ENCODE data around the gene VASH2.

VASH2 gene

GRCh38 chr1:212968368-212968863 is 18.1 kb downstream of the VASH2 start:
- no peak for TF ChIP-seq SUZ12 (IDR thresholded peaks at IDR 0.05; ENCODE audit: extremely low read depth, insufficient read depth, insufficient read length)
- TF ChIP-seq ZNF274 (IDR thresholded peaks at IDR 0.05; ENCODE audit: low read depth, low read length), result no peak
- no peak for TF ChIP-seq YY1 (IDR thresholded peaks at IDR 0.05; ENCODE audit: insufficient read depth, insufficient read length)
- no peaks in the 10 kb centered on the region for H3K27me3 ChIP-seq (ENCODE audit: insufficient read depth, insufficient read length)
- H3K9ac ChIP-seq (ENCODE audit: insufficient read length, low read depth), result peak overlapping the region; percentile 23
- no peak for DNase-seq (ENCODE audit: low read depth, low spot score)
- H3K4me1 ChIP-seq (ENCODE audit: insufficient read depth, insufficient read length), result peaks cover 27% of the 10 kb centered on the region
- no peak overlapping the region for H3K4me3 ChIP-seq (ENCODE audit: insufficient read length, low read depth)
- H3K36me3 ChIP-seq (ENCODE audit: insufficient read depth, insufficient read length, low read length), result peaks cover 65% of the 10 kb centered on the region
- H3K9me3 ChIP-seq (ENCODE audit: insufficient read depth, low read length), result no peaks in the 10 kb centered on the region

DNA sequence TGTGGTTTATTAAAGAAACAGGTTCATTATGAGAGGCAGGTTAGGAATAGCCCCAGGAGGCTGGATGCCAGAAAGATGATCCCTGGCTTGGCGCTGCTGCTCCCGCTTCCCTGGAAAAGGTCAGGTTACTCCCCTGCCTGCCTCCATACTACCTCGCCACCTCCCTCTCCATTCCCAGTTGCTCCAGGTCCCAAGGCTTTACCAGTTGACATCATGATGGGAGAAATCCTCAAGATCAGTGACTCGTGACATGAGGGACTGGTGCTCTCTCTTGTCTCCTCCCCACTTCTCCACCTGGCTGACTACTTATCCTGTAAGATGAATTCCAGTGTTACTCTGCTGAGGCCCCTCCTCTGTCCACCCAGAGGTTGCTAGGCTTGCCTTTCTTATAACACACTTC is 19.7 kb downstream of the VASH2 start:
- H3K9ac ChIP-seq (ENCODE audit: insufficient read length, low read depth), result no peak overlapping the region
- H3K4me1 ChIP-seq (ENCODE audit: insufficient read depth, insufficient read length), result peaks cover 25% of the 10 kb centered on the region
- H3K27me3 ChIP-seq (ENCODE audit: insufficient read depth, insufficient read length), result no peaks in the 10 kb centered on the region
- H3K9me3 ChIP-seq (ENCODE audit: insufficient read depth, low read length), result no peaks in the 10 kb centered on the region
- H3K4me3 ChIP-seq (ENCODE audit: insufficient read length, low read depth), result no peak overlapping the region
- TF ChIP-seq ZNF274 (IDR thresholded peaks at IDR 0.05; ENCODE audit: low read depth, low read length), result no peak
- TF ChIP-seq YY1 (IDR thresholded peaks at IDR 0.05; ENCODE audit: insufficient read depth, insufficient read length), result no peak
- TF ChIP-seq SUZ12 (IDR thresholded peaks at IDR 0.05; ENCODE audit: extremely low read depth, insufficient read depth, insufficient read length), result no peak
- no peak for DNase-seq (ENCODE audit: low read depth, low spot score)
- peaks cover 68% of the 10 kb centered on the region for H3K36me3 ChIP-seq (ENCODE audit: insufficient read depth, insufficient read length, low read length)

DNA sequence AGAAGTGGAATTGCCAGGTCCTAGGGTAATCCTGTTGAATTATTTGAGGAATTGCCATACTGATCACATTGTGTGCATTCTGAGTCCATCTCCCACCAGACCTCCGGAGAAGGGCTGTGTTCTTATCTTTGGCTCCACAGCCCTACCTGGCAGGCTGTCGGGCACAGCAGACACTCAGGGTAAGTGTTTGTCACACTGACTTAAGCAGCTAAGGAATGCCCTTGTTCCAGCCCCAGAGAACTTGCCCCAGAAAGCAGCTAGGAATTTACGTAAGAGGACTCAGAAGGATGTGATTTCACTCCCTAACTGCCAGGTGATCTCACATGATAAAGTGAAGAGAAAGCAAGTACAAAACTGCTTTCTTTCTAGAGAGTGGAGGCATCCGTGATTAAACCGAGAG is 21.0 kb downstream of the VASH2 start:
- Histone ChIP-seq H3K4me1 (ENCODE audit: insufficient read depth, insufficient read length) (peaks cover 23% of the 10 kb centered on the region), H3K36me3 (ENCODE audit: insufficient read depth, insufficient read length, low read length) (peaks cover 72% of the 10 kb centered on the region), H3K4me3 (ENCODE audit: insufficient read length, low read depth) (no peak overlapping the region), H3K9ac (ENCODE audit: insufficient read length, low read depth) (no peak overlapping the region), H3K9me3 (ENCODE audit: insufficient read depth, low read length) (no peaks in the 10 kb centered on the region), H3K27me3 (ENCODE audit: insufficient read depth, insufficient read length) (no peaks in the 10 kb centered on the region)
- TF ChIP-seq YY1 (IDR thresholded peaks at IDR 0.05; ENCODE audit: insufficient read depth, insufficient read length), result no peak
- no peak for TF ChIP-seq SUZ12 (IDR thresholded peaks at IDR 0.05; ENCODE audit: extremely low read depth, insufficient read depth, insufficient read length)
- no peak for TF ChIP-seq ZNF274 (IDR thresholded peaks at IDR 0.05; ENCODE audit: low read depth, low read length)
- DNase-seq (ENCODE audit: low read depth, low spot score), result no peak

GRCh38 chr1:212973426-212973825 is 23.1 kb downstream of the VASH2 start:
- no peak for TF ChIP-seq YY1 (IDR thresholded peaks at IDR 0.05; ENCODE audit: insufficient read depth, insufficient read length)
- TF ChIP-seq ZNF274 (IDR thresholded peaks at IDR 0.05; ENCODE audit: low read depth, low read length), result no peak
- no peak for TF ChIP-seq SUZ12 (IDR thresholded peaks at IDR 0.05; ENCODE audit: extremely low read depth, insufficient read depth, insufficient read length)
- Histone ChIP-seq H3K4me3 (ENCODE audit: insufficient read length, low read depth) (no peak overlapping the region), H3K4me1 (ENCODE audit: insufficient read depth, insufficient read length) (peaks cover 10% of the 10 kb centered on the region), H3K27me3 (ENCODE audit: insufficient read depth, insufficient read length) (no peaks in the 10 kb centered on the region), H3K36me3 (ENCODE audit: insufficient read depth, insufficient read length, low read length) (peaks cover 78% of the 10 kb centered on the region), H3K9ac (ENCODE audit: insufficient read length, low read depth) (no peak overlapping the region), H3K9me3 (ENCODE audit: insufficient read depth, low read length) (no peaks in the 10 kb centered on the region)
- no peak for DNase-seq (ENCODE audit: low read depth, low spot score)

DNA sequence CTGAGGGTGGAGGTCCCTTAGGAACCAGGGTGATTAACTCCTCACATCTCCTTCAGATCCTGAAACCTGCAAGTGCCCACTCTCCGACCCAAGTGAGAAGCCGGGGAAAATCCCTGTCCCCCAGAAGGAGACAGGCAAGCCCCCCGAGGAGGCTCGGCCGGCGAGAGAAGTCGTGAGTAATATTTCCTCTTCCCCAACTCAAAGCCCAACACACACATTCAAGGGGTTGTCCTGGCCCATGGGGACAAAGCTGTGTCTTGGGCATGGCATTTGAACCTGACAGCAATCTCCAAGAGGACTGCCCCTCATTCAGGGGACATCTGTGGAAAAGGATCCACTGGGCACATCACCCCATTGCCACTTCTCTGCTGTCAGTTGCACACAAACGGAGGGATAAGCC is 23.6 kb downstream of the VASH2 start:
- H3K9ac ChIP-seq (ENCODE audit: insufficient read length, low read depth), result no peak overlapping the region
- H3K27me3 ChIP-seq (ENCODE audit: insufficient read depth, insufficient read length), result no peaks in the 10 kb centered on the region
- no peak overlapping the region for H3K4me3 ChIP-seq (ENCODE audit: insufficient read length, low read depth)
- TF ChIP-seq YY1 (IDR thresholded peaks at IDR 0.05; ENCODE audit: insufficient read depth, insufficient read length), result no peak
- TF ChIP-seq SUZ12 (IDR thresholded peaks at IDR 0.05; ENCODE audit: extremely low read depth, insufficient read depth, insufficient read length), result no peak
- TF ChIP-seq ZNF274 (IDR thresholded peaks at IDR 0.05; ENCODE audit: low read depth, low read length), result no peak
- H3K36me3 ChIP-seq (ENCODE audit: insufficient read depth, insufficient read length, low read length), result peaks cover 79% of the 10 kb centered on the region
- DNase-seq (ENCODE audit: low read depth, low spot score), result no peak
- H3K4me1 ChIP-seq (ENCODE audit: insufficient read depth, insufficient read length), result peaks cover 5% of the 10 kb centered on the region
- no peaks in the 10 kb centered on the region for H3K9me3 ChIP-seq (ENCODE audit: insufficient read depth, low read length)

GRCh38 chr1:212974711-212975110 is 24.4 kb downstream of the VASH2 start:
- H3K9me3 ChIP-seq (ENCODE audit: insufficient read depth, low read length), result no peaks in the 10 kb centered on the region
- peaks cover 5% of the 10 kb centered on the region for H3K4me1 ChIP-seq (ENCODE audit: insufficient read depth, insufficient read length)
- no peak for TF ChIP-seq YY1 (IDR thresholded peaks at IDR 0.05; ENCODE audit: insufficient read depth, insufficient read length)
- TF ChIP-seq SUZ12 (IDR thresholded peaks at IDR 0.05; ENCODE audit: extremely low read depth, insufficient read depth, insufficient read length), result no peak
- TF ChIP-seq ZNF274 (IDR thresholded peaks at IDR 0.05; ENCODE audit: low read depth, low read length), result no peak
- H3K27me3 ChIP-seq (ENCODE audit: insufficient read depth, insufficient read length), result no peaks in the 10 kb centered on the region
- DNase-seq (ENCODE audit: low read depth, low spot score), result no peak
- no peak overlapping the region for H3K4me3 ChIP-seq (ENCODE audit: insufficient read length, low read depth)
- H3K9ac ChIP-seq (ENCODE audit: insufficient read length, low read depth), result no peak overlapping the region
- H3K36me3 ChIP-seq (ENCODE audit: insufficient read depth, insufficient read length, low read length), result peaks cover 87% of the 10 kb centered on the region

DNA sequence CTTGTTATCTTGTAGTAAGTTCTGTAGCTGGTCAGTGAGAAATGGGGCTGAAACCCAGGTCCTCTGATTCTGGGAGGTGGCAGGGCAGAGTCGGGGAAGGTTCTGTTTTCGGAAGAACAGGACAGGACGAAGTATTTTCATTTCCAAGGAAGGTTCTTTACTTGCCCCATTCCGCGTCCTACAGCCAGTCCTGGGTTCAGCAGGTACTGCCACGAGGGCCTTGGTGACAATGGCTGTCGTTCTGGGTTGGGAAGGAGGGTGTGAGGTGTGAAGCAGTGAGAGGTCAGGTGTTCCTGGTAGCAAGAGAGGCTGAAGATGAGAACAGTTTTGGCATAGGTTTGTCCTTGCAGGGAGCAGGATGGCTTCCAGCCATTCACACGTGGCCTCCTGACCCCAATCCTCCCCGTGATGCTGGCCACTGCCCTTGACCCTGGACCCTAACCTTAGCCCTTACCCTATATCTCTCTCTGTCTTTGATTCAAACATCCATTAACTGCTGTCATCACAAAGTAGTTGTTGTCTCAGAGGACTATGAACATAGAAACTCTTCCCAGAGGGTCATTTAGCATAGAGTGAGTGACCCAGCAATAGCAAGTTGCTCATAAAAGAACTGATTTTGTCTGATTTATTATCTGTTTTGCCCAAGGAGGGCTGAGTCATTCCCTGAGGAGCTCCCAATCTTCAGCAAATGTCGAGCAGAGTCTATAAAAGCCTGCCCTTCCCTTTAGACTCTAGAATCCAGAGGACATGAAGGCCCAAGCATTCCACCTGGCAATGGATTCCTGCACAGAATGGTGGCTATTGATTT is 25.0 kb downstream of the VASH2 start:
- no peaks in the 10 kb centered on the region for H3K27me3 ChIP-seq (ENCODE audit: insufficient read depth, insufficient read length)
- DNase-seq (ENCODE audit: low read depth, low spot score), result no peak
- peaks cover 93% of the 10 kb centered on the region for H3K36me3 ChIP-seq (ENCODE audit: insufficient read depth, insufficient read length, low read length)
- H3K9me3 ChIP-seq (ENCODE audit: insufficient read depth, low read length), result no peaks in the 10 kb centered on the region
- H3K9ac ChIP-seq (ENCODE audit: insufficient read length, low read depth), result no peak overlapping the region
- H3K4me3 ChIP-seq (ENCODE audit: insufficient read length, low read depth), result no peak overlapping the region
- peaks cover 5% of the 10 kb centered on the region for H3K4me1 ChIP-seq (ENCODE audit: insufficient read depth, insufficient read length)
- TF ChIP-seq YY1 (IDR thresholded peaks at IDR 0.05; ENCODE audit: insufficient read depth, insufficient read length) (no peak), ZNF274 (IDR thresholded peaks at IDR 0.05; ENCODE audit: low read depth, low read length) (no peak), SUZ12 (IDR thresholded peaks at IDR 0.05; ENCODE audit: extremely low read depth, insufficient read depth, insufficient read length) (no peak)
